Measurements from ENCODE around the gene IMMP2L.

GRCh38 chr7:111235709-111236108 lies 326.6 kb downstream of the IMMP2L start:
- no peak for TF ChIP-seq POLR2A (IDR thresholded peaks at IDR 0.05; ENCODE audit: low read length)
- TF ChIP-seq MAFK (IDR thresholded peaks at IDR 0.05; ENCODE audit: partially characterized antibody), result no peak
- TF ChIP-seq REST (IDR thresholded peaks at IDR 0.05), result no peak
- TF ChIP-seq, protein P1, sequence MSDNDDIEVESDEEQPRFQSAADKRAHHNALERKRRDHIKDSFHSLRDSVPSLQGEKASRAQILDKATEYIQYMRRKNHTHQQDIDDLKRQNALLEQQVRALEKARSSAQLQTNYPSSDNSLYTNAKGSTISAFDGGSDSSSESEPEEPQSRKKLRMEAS (IDR thresholded peaks at IDR 0.05), result no peak
- TF ChIP-seq, protein P2, sequence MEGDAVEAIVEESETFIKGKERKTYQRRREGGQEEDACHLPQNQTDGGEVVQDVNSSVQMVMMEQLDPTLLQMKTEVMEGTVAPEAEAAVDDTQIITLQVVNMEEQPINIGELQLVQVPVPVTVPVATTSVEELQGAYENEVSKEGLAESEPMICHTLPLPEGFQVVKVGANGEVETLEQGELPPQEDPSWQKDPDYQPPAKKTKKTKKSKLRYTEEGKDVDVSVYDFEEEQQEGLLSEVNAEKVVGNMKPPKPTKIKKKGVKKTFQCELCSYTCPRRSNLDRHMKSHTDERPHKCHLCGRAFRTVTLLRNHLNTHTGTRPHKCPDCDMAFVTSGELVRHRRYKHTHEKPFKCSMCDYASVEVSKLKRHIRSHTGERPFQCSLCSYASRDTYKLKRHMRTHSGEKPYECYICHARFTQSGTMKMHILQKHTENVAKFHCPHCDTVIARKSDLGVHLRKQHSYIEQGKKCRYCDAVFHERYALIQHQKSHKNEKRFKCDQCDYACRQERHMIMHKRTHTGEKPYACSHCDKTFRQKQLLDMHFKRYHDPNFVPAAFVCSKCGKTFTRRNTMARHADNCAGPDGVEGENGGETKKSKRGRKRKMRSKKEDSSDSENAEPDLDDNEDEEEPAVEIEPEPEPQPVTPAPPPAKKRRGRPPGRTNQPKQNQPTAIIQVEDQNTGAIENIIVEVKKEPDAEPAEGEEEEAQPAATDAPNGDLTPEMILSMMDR (IDR thresholded peaks at IDR 0.05), result no peak
- no peak for TF ChIP-seq KDM5A (IDR thresholded peaks at IDR 0.05)
- TF ChIP-seq MYC (IDR thresholded peaks at IDR 0.05; ENCODE audit: borderline replicate concordance, low read length), result no peak
- TF ChIP-seq FOXS1 (CRISPR knock-in tag; IDR thresholded peaks at IDR 0.05), result no peak
- no peak for TF ChIP-seq RFX5 (IDR thresholded peaks at IDR 0.05)
- no peak for TF ChIP-seq PHF8 (IDR thresholded peaks at IDR 0.05; ENCODE audit: borderline replicate concordance, low read depth)
- TF ChIP-seq FOSL2 (IDR thresholded peaks at IDR 0.05), result no peak
- TF ChIP-seq FOSL2 (CRISPR knock-in tag; IDR thresholded peaks at IDR 0.05), result no peak
- TF ChIP-seq JUNB (IDR thresholded peaks at IDR 0.05), result no peak

All from A549 (cell line).